Activated CD4-positive, alpha-beta memory T cell treated with anti-CD3 and anti-CD28 coated beads, Interleukin-2, amount 10 ng/mL, durations not matched to agents 7 days and 5 days (primary cell): ENCODE data around the gene PHPT1. TPM values are rescaled to one million over a fixed set of nuclear protein-coding genes. Genes with fewer than 3 reads are reported as not detected.
"Not testable (repeated sequence)": the region's sequence is repeated elsewhere in the genome, so short reads cannot be mapped to it uniquely, and the experiment has no call there.

Source experiments
- CTCF ChIA-PET: fragments of 350-600 bp; sonication (Branson Sonifier 250); formaldehyde crosslinking; loops from one replicate; lab custom pipeline; 2021; ENCODE audit warnings: antibody characterized with exemption, inconsistent platforms; lab: Charles Lee
- POLR2A ChIA-PET: fragments of 350-600 bp; sonication (Branson Sonifier 250); formaldehyde crosslinking; loops from one replicate; lab custom pipeline; 2021; ENCODE audit warnings: antibody characterized with exemption; lab: Charles Lee
- DNase-seq: peaks from one replicate; pipeline ENCODE4 v3.0.0-alpha.2; 2020
- H3K27ac Mint-ChIP-seq: one replicate; pipeline ENCODE4 v1.8.0; 2021; ENCODE audit warnings: mild to moderate bottlenecking, mixed read lengths
- H3K27me3 Mint-ChIP-seq: one replicate; pipeline ENCODE4 v1.8.0; 2021; ENCODE audit warnings: mixed read lengths
- H3K36me3 Mint-ChIP-seq: one replicate; pipeline ENCODE4 v1.8.0; 2021; ENCODE audit warnings: low read depth, mixed read lengths
- H3K4me1 Mint-ChIP-seq: one replicate; pipeline ENCODE4 v1.8.0; 2021; ENCODE audit warnings: mixed read lengths
- H3K4me3 Mint-ChIP-seq: one replicate; pipeline ENCODE4 v1.8.0; 2021; ENCODE audit warnings: mild to moderate bottlenecking, mixed read lengths
- H3K9me3 Mint-ChIP-seq: one replicate; pipeline ENCODE4 v1.8.0; 2021; ENCODE audit warnings: mixed read lengths
- total RNA-seq, 2 experiments: library from RNA; stranded (reverse); gene quantifications; one replicate each; pipeline ENCODE4 v1.2.3, GENCODE V29; 2021

Gene PHPT1
- total RNA-seq, 2 experiments from 2014 or later, result 82.3 to 85.4 TPM

GRCh38 chr9:136833381-136834048, 15.7 kb upstream of the PHPT1 start:
- H3K4me3 Mint-ChIP-seq, H3K9me3 Mint-ChIP-seq, H3K27ac Mint-ChIP-seq, DNase-seq, POLR2A ChIA-PET, CTCF ChIA-PET, H3K4me1 Mint-ChIP-seq, H3K27me3 Mint-ChIP-seq: not testable (repeated sequence)
- H3K36me3 Mint-ChIP-seq, result peaks cover 17% of the 10 kb centered on the region

- Mint-ChIP-seq H3K36me3 (peaks cover 15% of the 10 kb centered on the region), H3K4me1 (peaks cover 3% of the 10 kb centered on the region), H3K4me3 (no peak overlapping the region), H3K27me3 (no peaks in the 10 kb centered on the region), H3K9me3 (no peaks in the 10 kb centered on the region), H3K27ac (no peak overlapping the region)
- DNase-seq, result no peak
- ChIA-PET POLR2A (interaction anchor here (0.6 to 1.0 kb wide), 4 partner anchors 12 to 341 kb away, joined by 3 to 4 read pairs (median 3); no protein-coding TSS in a partner anchor), CTCF (interaction anchor here (0.6 to 0.7 kb wide), 6 partner anchors 12 to 194 kb away, joined by 3 to 4 read pairs (median 3); partner anchors contain the start of gene LCN8)
Observed at GRCh38 chr9:136835162-136835931, 13.9 kb upstream of the PHPT1 start.

DNA sequence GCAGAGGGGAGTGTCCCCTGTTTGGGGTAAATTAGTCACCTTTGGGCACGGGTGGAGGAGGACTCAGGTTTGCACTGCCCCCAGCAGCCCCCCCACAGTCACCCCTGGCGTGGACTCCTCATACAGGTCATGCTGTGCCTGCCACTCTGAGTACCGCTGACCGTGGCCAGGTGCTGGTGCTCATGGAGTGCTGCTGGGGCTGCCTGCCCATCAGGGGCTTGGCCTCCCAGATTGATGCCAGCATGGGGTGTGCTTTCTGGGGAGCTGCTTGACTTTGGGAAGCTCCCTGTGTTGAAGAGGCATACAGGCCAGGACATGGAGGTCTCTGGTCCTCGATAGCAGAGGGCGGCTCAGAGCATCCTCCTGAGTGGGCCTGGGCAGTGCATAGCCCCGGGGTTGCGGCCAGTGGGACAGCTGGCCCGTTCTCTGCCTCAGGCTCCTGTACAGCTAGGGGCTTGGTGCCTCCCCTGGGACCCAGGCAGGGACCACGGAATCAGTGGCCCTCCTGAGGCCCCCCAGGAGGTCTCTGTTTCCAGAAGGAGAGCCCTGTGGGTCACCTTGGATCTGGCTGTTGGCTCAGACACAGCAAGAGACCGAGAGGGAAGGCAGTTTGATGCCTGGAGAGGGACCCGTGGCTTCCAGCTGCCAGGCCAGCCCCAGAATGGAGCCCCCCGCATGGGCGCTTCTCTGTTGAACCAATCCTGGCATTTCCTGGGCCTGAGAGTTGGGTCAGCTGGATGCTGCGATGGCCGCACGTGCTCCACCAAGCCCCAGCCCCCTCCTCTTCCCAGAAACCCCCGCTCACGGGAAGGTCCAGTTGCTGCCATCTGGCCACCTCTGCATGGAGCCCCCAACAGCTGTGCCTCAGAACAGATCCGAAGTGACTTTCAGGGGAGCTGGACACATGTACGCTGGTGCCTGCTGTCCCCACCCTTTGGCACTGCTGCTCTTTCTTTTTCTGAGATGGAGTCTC, 13.0 kb upstream of the PHPT1 start:
- no peak overlapping the region for H3K27ac Mint-ChIP-seq
- H3K4me3 Mint-ChIP-seq, result no peak overlapping the region
- POLR2A ChIA-PET, result interaction anchor here (1.0 kb wide), 1 partner anchor 341 kb away, joined by 3 read pairs; no protein-coding TSS in a partner anchor
- CTCF ChIA-PET, result no interaction called here
- no peak for DNase-seq
- peaks cover 3% of the 10 kb centered on the region for H3K4me1 Mint-ChIP-seq
- H3K27me3 Mint-ChIP-seq, result no peaks in the 10 kb centered on the region
- peaks cover 11% of the 10 kb centered on the region for H3K36me3 Mint-ChIP-seq
- no peaks in the 10 kb centered on the region for H3K9me3 Mint-ChIP-seq

DNA sequence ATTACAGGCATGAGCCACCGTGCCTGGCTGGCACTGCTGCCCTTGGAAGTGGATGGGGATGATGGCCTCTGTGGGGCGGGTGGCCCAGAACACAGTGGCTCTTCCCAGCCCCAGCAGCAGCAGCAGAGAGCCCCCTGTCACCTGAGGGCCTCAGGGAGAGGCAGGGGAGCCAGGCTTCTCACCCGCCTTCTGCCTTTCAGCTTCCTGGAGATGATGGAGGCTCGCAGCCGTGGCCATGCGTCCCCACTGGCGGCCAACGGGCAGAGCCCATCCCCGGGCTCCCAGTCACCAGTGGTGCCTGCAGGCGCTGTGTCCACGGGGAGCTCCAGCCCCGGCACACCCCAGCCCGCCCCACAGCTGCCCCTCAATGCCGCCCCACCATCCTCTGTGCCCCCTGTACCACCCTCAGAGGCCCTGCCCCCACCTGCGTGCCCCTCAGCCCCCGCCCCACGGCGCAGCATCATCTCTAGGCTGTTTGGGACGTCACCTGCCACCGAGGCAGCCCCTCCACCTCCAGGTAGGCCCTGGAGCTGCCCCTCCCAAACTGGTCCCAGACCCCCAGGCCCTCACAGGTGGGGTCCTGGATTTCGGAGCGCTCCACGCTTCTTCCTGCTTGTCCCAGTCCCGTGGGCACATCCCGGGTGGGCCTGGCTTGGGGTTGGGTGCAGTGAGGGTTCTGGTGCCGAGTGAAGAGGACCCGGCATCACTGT, 11.9 kb upstream of the PHPT1 start:
- Mint-ChIP-seq H3K9me3 (no peaks in the 10 kb centered on the region), H3K4me1 (peaks cover 7% of the 10 kb centered on the region), H3K4me3 (no peak overlapping the region), H3K27ac (no peak overlapping the region), H3K27me3 (no peaks in the 10 kb centered on the region), H3K36me3 (peaks cover 9% of the 10 kb centered on the region)
- ChIA-PET POLR2A (no interaction called here), CTCF (no interaction called here)
- DNase-seq, result no peak

GRCh38 chr9:136837856-136838277, 11.3 kb upstream of the PHPT1 start:
- H3K4me3 Mint-ChIP-seq, H3K9me3 Mint-ChIP-seq, POLR2A ChIA-PET, DNase-seq, H3K27ac Mint-ChIP-seq, CTCF ChIA-PET, H3K27me3 Mint-ChIP-seq, H3K4me1 Mint-ChIP-seq, H3K36me3 Mint-ChIP-seq: not testable (repeated sequence)

DNA sequence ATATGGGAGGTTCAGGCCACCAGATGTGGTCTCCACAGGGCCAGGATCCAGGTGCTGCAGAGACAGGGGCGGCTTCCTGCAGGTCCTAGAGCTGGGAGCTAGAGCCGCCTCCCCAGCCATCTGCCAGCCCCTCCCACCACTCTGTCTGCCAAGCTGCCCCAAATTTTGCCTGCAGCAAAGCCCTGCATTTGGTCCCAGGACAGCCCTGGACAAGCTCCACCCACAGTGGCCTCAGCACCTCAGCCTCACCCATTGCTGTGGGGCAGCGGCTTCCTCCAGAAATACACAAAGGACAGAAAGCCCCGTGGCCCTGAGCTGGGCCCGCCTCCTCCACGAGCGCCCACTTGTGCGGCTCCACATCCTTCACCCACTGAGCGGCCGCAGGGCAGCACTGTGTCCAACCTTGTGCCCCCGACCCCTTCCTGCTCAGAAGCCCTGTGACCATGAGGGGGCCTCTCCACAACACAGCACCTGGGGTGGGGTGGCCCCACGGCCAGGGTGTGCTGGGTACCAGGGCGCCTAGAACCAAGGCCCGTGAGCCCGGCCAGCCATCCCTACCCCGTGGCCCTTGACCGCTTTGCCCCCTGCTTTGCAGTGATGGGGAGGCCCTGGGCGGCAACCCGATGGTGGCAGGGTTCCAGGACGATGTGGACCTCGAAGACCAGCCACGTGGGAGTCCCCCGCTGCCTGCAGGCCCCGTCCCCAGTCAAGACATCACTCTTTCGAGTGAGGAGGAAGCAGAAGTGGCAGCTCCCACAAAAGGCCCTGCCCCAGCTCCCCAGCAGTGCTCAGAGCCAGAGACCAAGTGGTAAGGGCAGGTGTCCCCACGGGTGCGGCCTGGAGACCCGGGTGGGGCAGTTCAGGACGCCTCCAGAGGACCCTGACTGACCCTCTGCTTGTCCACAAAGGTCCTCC, 10.6 kb upstream of the PHPT1 start:
- Mint-ChIP-seq H3K9me3 (no peaks in the 10 kb centered on the region), H3K27ac (no peak overlapping the region), H3K4me3 (no peak overlapping the region), H3K4me1 (peaks cover 12% of the 10 kb centered on the region), H3K36me3 (peaks cover 6% of the 10 kb centered on the region), H3K27me3 (no peaks in the 10 kb centered on the region)
- CTCF ChIA-PET, result no interaction called here
- POLR2A ChIA-PET, result no interaction called here
- no peak for DNase-seq

- no peak for DNase-seq
- Mint-ChIP-seq H3K4me3 (no peak overlapping the region), H3K27me3 (no peaks in the 10 kb centered on the region), H3K27ac (no peak overlapping the region), H3K4me1 (peaks cover 14% of the 10 kb centered on the region), H3K36me3 (peaks cover 6% of the 10 kb centered on the region), H3K9me3 (no peaks in the 10 kb centered on the region)
- ChIA-PET POLR2A (no interaction called here), CTCF (interaction anchor here (1.1 kb wide), 1 partner anchor 221 kb away, joined by 5 read pairs; no protein-coding TSS in a partner anchor)
Observed at GRCh38 chr9:136839229-136840139, 9.7 kb upstream of the PHPT1 start.

DNA sequence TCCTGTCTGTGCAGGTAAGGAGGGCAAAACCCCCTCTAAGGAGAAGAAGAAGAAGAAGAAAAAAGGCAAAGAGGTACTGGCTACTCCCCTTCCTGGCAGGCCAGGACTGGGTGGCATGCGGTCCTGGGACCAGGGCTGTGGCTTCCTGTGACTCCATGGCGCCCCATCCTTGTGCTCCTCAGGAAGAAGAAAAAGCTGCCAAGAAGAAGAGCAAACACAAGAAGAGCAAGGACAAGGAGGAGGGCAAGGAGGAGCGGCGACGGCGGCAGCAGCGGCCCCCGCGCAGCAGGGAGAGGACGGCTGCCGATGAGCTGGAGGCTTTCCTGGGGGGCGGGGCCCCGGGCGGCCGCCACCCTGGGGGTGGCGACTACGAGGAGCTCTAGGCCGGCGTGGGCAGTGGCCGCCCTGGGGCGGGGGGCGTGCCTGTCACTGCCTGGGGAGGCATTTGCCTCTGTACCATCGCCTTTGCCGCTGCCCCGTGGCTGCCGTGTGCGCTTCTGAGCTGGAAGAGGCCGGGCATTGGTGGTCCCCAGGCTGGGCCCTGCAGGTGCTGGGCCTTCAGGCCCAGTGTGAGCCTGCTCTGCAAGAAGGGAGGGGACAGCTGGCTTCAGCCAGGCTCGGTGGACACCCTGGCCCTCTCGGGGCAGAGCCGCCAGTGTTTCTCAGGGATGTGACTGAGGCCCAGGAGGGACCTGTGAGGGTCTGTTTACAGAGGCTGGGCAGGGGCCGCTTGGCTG, 8.9 kb upstream of the PHPT1 start:
- H3K27ac Mint-ChIP-seq, result no peak overlapping the region
- H3K4me3 Mint-ChIP-seq, result no peak overlapping the region
- POLR2A ChIA-PET, result no interaction called here
- CTCF ChIA-PET, result interaction anchor here (1.1 kb wide), 1 partner anchor 220 kb away, joined by 5 read pairs; no protein-coding TSS in a partner anchor
- DNase-seq, result no peak
- no peaks in the 10 kb centered on the region for H3K9me3 Mint-ChIP-seq
- peaks cover 2% of the 10 kb centered on the region for H3K27me3 Mint-ChIP-seq
- H3K4me1 Mint-ChIP-seq, result peaks cover 16% of the 10 kb centered on the region
- H3K36me3 Mint-ChIP-seq, result peaks cover 8% of the 10 kb centered on the region

- no peaks in the 10 kb centered on the region for H3K9me3 Mint-ChIP-seq
- ChIA-PET POLR2A (interaction anchor here (0.7 to 1.8 kb wide), 3 partner anchors 34 to 245 kb away, joined by 3 to 10 read pairs (median 5); partner anchors contain the start of gene RABL6), CTCF (interaction anchor here (1.1 to 2.1 kb wide), 3 partner anchors 31 to 219 kb away, joined by 5 to 9 read pairs (median 5); no protein-coding TSS in a partner anchor)
- no peak overlapping the region for H3K27ac Mint-ChIP-seq
- no peak overlapping the region for H3K4me3 Mint-ChIP-seq
- peaks cover 5% of the 10 kb centered on the region for H3K27me3 Mint-ChIP-seq
- H3K4me1 Mint-ChIP-seq, result peaks cover 16% of the 10 kb centered on the region
- no peak for DNase-seq
- H3K36me3 Mint-ChIP-seq, result peaks cover 9% of the 10 kb centered on the region
Observed at GRCh38 chr9:136840877-136841645, 8.1 kb upstream of the PHPT1 start.
